Midbrain (tissue), 1 donor: ENCODE results near the gene WNT9A.

Experiments
- DNase-seq: peaks from one replicate; lab custom pipeline; 2025; lab: John Stamatoyannopoulos, UW

WNT9A gene

GRCh38 chr1:227924168-227924832 lies 23.4 kb downstream of the WNT9A start:
- no peak for DNase-seq

GRCh38 chr1:227923353-227924167 lies 24.2 kb downstream of the WNT9A start:
- DNase-seq = no peak

GRCh38 chr1:227922501-227923352 lies 25.0 kb downstream of the WNT9A start:
- no peak for DNase-seq

GRCh38 chr1:227921461-227922185 lies 26.1 kb downstream of the WNT9A start:
- no peak for DNase-seq

GRCh38 chr1:227920896-227921295 lies 26.8 kb downstream of the WNT9A start:
- DNase-seq = no peak

GRCh38 chr1:227920426-227920825 lies 27.3 kb downstream of the WNT9A start:
- DNase-seq = no peak

GRCh38 chr1:227919906-227920305 lies 27.8 kb downstream of the WNT9A start:
- DNase-seq = peak; percentile 49

- no peak for DNase-seq
Measured at GRCh38 chr1:227918736-227919135, 29.0 kb downstream of the WNT9A start.

GRCh38 chr1:227918083-227918700 lies 29.5 kb downstream of the WNT9A start:
- no peak for DNase-seq

- peak; percentile 52 for DNase-seq
Measured at GRCh38 chr1:227917081-227917950, 30.4 kb downstream of the WNT9A start.

- no peak for DNase-seq
Measured at GRCh38 chr1:227916655-227917054, 31.1 kb downstream of the WNT9A start.

- DNase-seq = no peak
Measured at GRCh38 chr1:227915564-227916553, 31.9 kb downstream of the WNT9A start.

GRCh38 chr1:227914801-227915563 lies 32.8 kb downstream of the WNT9A start:
- DNase-seq = no peak

GRCh38 chr1:227913764-227914721 lies 33.7 kb downstream of the WNT9A start:
- DNase-seq = no peak

GRCh38 chr1:227913396-227913763 lies 34.4 kb downstream of the WNT9A start:
- DNase-seq = no peak

GRCh38 chr1:227912866-227913265 lies 34.9 kb downstream of the WNT9A start:
- no peak for DNase-seq

GRCh38 chr1:227911376-227911775 lies 36.4 kb downstream of the WNT9A start:
- no peak for DNase-seq
